CD4-positive, CD25-positive, alpha-beta regulatory T cell (primary cell): ENCODE data around the gene DYNLRB1. TPM values are rescaled to one million over a fixed set of nuclear protein-coding genes. Genes with fewer than 3 reads are reported as not detected.
"Not testable (repeated sequence)": the region's sequence is repeated elsewhere in the genome, so short reads cannot be mapped to it uniquely, and the experiment has no call there.

Experiments
- ATAC-seq, 2 donors: fragments of 150-1000 bp; cut with Tn5 transposase; one replicate each; pipeline ENCODE4 v1.10.0; 2021; ENCODE audit warnings: low read depth in 2 of 2, moderate number of reproducible peaks in 2 of 2, moderate library complexity in 1 of 2
- DNase-seq, 3 donors: peaks; one replicate each; pipeline versions ENCODE4 v3.0.0 to v3.0.0-alpha.2; 2012 to 2022; ENCODE audit warnings: mixed read lengths in 1 of 3
- H3K27ac ChIP-seq: one replicate; pipeline ENCODE4 v1.7.0; 2013; ENCODE audit warnings: mild to moderate bottlenecking, low read length; ENCODE audit not compliant: insufficient read depth, poor library complexity, severe bottlenecking
- H3K27me3 ChIP-seq: one replicate; pipeline ENCODE4 v1.7.0; 2013; ENCODE audit warnings: low read length; ENCODE audit not compliant: control insufficient read depth, insufficient read depth
- H3K36me3 ChIP-seq: one replicate; pipeline ENCODE4 v1.7.0; 2013; ENCODE audit warnings: mild to moderate bottlenecking, low read length, moderate library complexity; ENCODE audit not compliant: control insufficient read depth, insufficient read depth
- H3K4me1 ChIP-seq: 2 replicates; pipeline ENCODE4 v1.7.0; 2013; ENCODE audit warnings: mild to moderate bottlenecking, low read length; ENCODE audit not compliant: insufficient read depth, control insufficient read depth, poor library complexity, severe bottlenecking
- H3K4me3 ChIP-seq: one replicate; pipeline ENCODE4 v1.7.0; 2013; ENCODE audit warnings: low read depth, mild to moderate bottlenecking, low read length, moderate library complexity
- H3K9me3 ChIP-seq, 2 experiments: 1 replicate in 1 of 2; 2 replicates in 1 of 2; pipeline ENCODE4 v1.7.0; 2013; ENCODE audit warnings: low read length in 2 of 2, mild to moderate bottlenecking in 1 of 2, moderate library complexity in 1 of 2; ENCODE audit not compliant: control insufficient read depth in 2 of 2
- H3K27ac Mint-ChIP-seq, 3 donors: one replicate each; pipeline ENCODE4 v1.8.0; 2020 to 2022; ENCODE audit warnings: mild to moderate bottlenecking in 3 of 3, mixed read lengths in 3 of 3, moderate library complexity in 2 of 3
- H3K27me3 Mint-ChIP-seq: one replicate; pipeline ENCODE4 v1.8.0; 2022; ENCODE audit warnings: mild to moderate bottlenecking, mixed read lengths
- H3K36me3 Mint-ChIP-seq: one replicate; pipeline ENCODE4 v1.8.0; 2020; ENCODE audit warnings: mixed read lengths
- H3K4me1 Mint-ChIP-seq, 4 donors: one replicate each; pipeline ENCODE4 v1.8.0; 2020 to 2022; ENCODE audit warnings: mixed read lengths in 4 of 4, mild to moderate bottlenecking in 1 of 4
- H3K4me3 Mint-ChIP-seq, 4 donors: one replicate each; pipeline ENCODE4 v1.8.0; 2020 to 2022; ENCODE audit warnings: mild to moderate bottlenecking in 4 of 4, mixed read lengths in 4 of 4, moderate library complexity in 3 of 4
- H3K9me3 Mint-ChIP-seq, 7 donors: one replicate each; pipeline ENCODE4 v1.8.0; 2020 to 2022; ENCODE audit warnings: mixed read lengths in 7 of 7, mild to moderate bottlenecking in 3 of 7, moderate library complexity in 2 of 7
- polyA plus RNA-seq, 4 donors: library from polyadenylated mRNA; unstranded; fragments of 300-500 nt; fragmentation: Illumina TruSeq; gene quantifications; one replicate each; pipeline ENCODE4 v1.2.3, GENCODE V29; 2021
- total RNA-seq: library from RNA; stranded (reverse); gene quantifications from one replicate; pipeline ENCODE4 v1.2.3, GENCODE V29; 2022

The DYNLRB1 gene
- total and polyA plus RNA-seq, 5 donors from 2014 or later, result 82.6 to 369 (median 350) TPM

- Mint-ChIP-seq H3K36me3 (peaks cover 68% of the 10 kb centered on the region), H3K9me3 (peaks cover 0 to 24% (median 6%) of the 10 kb centered on the region in 7 donors), H3K4me1 (peaks cover 6 to 26% (median 13%) of the 10 kb centered on the region in 4 donors)
- not testable (repeated sequence) for ATAC-seq, H3K4me1 ChIP-seq, H3K27ac ChIP-seq, DNase-seq, H3K9me3 ChIP-seq, H3K27me3 Mint-ChIP-seq, H3K4me3 Mint-ChIP-seq, H3K27ac Mint-ChIP-seq, H3K4me3 ChIP-seq, H3K27me3 ChIP-seq
- peaks cover 56% of the 10 kb centered on the region for H3K36me3 ChIP-seq
Observed at GRCh38 chr20:34497596-34497995, 18.6 kb upstream of the DYNLRB1 start.

- Mint-ChIP-seq H3K27ac (no peak overlapping the region), H3K36me3 (peaks cover 57% of the 10 kb centered on the region), H3K9me3 (peaks cover 0 to 24% (median 6%) of the 10 kb centered on the region in 7 donors)
Observed at GRCh38 chr20:34500823-34501222, 15.4 kb upstream of the DYNLRB1 start.

GRCh38 chr20:34506480-34506879, 9.7 kb upstream of the DYNLRB1 start:
- no peaks in the 10 kb centered on the region for H3K4me1 ChIP-seq
- H3K4me3 ChIP-seq, result no peak overlapping the region
- Mint-ChIP-seq H3K4me1 (peaks cover 0 to 8% (median 6%) of the 10 kb centered on the region in 4 donors), H3K27ac (peak overlapping the region in 2 of 3 donors; percentile 29 to 36), H3K4me3 (no peak overlapping the region), H3K9me3 (no peaks in the 10 kb centered on the region), H3K27me3 (no peaks in the 10 kb centered on the region), H3K36me3 (peaks cover 33% of the 10 kb centered on the region)
- no peak overlapping the region for H3K27ac ChIP-seq
- ATAC-seq (no peak), DNase-seq (no peak)
- H3K9me3 ChIP-seq, result no peaks in the 10 kb centered on the region
- H3K36me3 ChIP-seq, result peaks cover 43% of the 10 kb centered on the region
- H3K27me3 ChIP-seq, result no peaks in the 10 kb centered on the region

More at GRCh38 chr20:34500823-34501222, 15.4 kb upstream of the DYNLRB1 start:
- ATAC-seq (no peak), DNase-seq (no peak)
- peaks cover 6 to 16% (median 9%) of the 10 kb centered on the region in 4 donors for H3K4me1 Mint-ChIP-seq
- no peak overlapping the region for H3K4me3 Mint-ChIP-seq
- Histone ChIP-seq H3K36me3 (peaks cover 39% of the 10 kb centered on the region), H3K9me3 (peaks cover 6% of the 10 kb centered on the region in 2 experiments), H3K27ac (no peak overlapping the region), H3K4me1 (no peaks in the 10 kb centered on the region), H3K27me3 (no peaks in the 10 kb centered on the region), H3K4me3 (no peak overlapping the region)
- H3K27me3 Mint-ChIP-seq, result no peaks in the 10 kb centered on the region

- no peaks in the 10 kb centered on the region for H3K27me3 ChIP-seq
- peaks cover 4% of the 10 kb centered on the region for H3K4me1 ChIP-seq
- Mint-ChIP-seq H3K36me3 (peaks cover 28% of the 10 kb centered on the region), H3K4me1 (peaks cover 7 to 13% (median 11%) of the 10 kb centered on the region in 4 donors), H3K9me3 (no peaks in the 10 kb centered on the region), H3K27me3 (no peaks in the 10 kb centered on the region), H3K27ac (peak overlapping the region in 1 of 3 donors; percentile 7), H3K4me3 (no peak overlapping the region)
- no peak overlapping the region for H3K27ac ChIP-seq
- ATAC-seq (no peak), DNase-seq (no peak)
- peaks cover 43% of the 10 kb centered on the region for H3K36me3 ChIP-seq
- no peaks in the 10 kb centered on the region for H3K9me3 ChIP-seq
- H3K4me3 ChIP-seq, result no peak overlapping the region
Observed at GRCh38 chr20:34507702-34508413, 8.4 kb upstream of the DYNLRB1 start.

- Mint-ChIP-seq H3K27me3 (no peaks in the 10 kb centered on the region), H3K4me1 (peaks cover 20 to 37% (median 28%) of the 10 kb centered on the region in 4 donors), H3K36me3 (peaks cover 18% of the 10 kb centered on the region), H3K9me3 (no peaks in the 10 kb centered on the region), H3K4me3 (no peak overlapping the region), H3K27ac (peak overlapping the region in 2 of 3 donors; percentile 8 to 41)
- ATAC-seq (no peak), DNase-seq (no peak)
- H3K27ac ChIP-seq, result no peak overlapping the region
- H3K4me3 ChIP-seq, result no peak overlapping the region
- H3K4me1 ChIP-seq, result peaks cover 14% of the 10 kb centered on the region
- no peaks in the 10 kb centered on the region for H3K27me3 ChIP-seq
- no peaks in the 10 kb centered on the region for H3K9me3 ChIP-seq
- H3K36me3 ChIP-seq, result peaks cover 35% of the 10 kb centered on the region
Observed at GRCh38 chr20:34510575-34510974, 5.6 kb upstream of the DYNLRB1 start.

GRCh38 chr20:34511891-34512265, 4.3 kb upstream of the DYNLRB1 start:
- Mint-ChIP-seq H3K27me3 (no peaks in the 10 kb centered on the region), H3K4me1 (peaks cover 17 to 40% (median 31%) of the 10 kb centered on the region in 4 donors), H3K36me3 (peaks cover 11% of the 10 kb centered on the region), H3K27ac (peak overlapping the region in 2 of 3 donors; percentile 74 to 80), H3K9me3 (no peaks in the 10 kb centered on the region), H3K4me3 (peak overlapping the region in 1 of 4 donors; percentile 84)
- DNase-seq (no peak), ATAC-seq (no peak)
- Histone ChIP-seq H3K9me3 (no peaks in the 10 kb centered on the region), H3K36me3 (peaks cover 30% of the 10 kb centered on the region), H3K27me3 (no peaks in the 10 kb centered on the region), H3K4me3 (no peak overlapping the region), H3K4me1 (peaks cover 18% of the 10 kb centered on the region), H3K27ac (no peak overlapping the region)

GRCh38 chr20:34512266-34512954, 3.8 kb upstream of the DYNLRB1 start:
- no peak overlapping the region for H3K4me3 ChIP-seq
- peak overlapping the region; percentile 52 to 87 (median 80) for H3K27ac Mint-ChIP-seq
- peak overlapping the region in 3 of 4 donors; percentile 2 to 84 (median 83) for H3K4me3 Mint-ChIP-seq
- H3K27ac ChIP-seq, result peak overlapping the region; percentile 65
- peaks cover 30% of the 10 kb centered on the region for H3K36me3 ChIP-seq
- H3K9me3 Mint-ChIP-seq, result no peaks in the 10 kb centered on the region
- peaks cover 16 to 43% (median 33%) of the 10 kb centered on the region in 4 donors for H3K4me1 Mint-ChIP-seq
- no peaks in the 10 kb centered on the region for H3K9me3 ChIP-seq
- peaks cover 11% of the 10 kb centered on the region for H3K36me3 Mint-ChIP-seq
- H3K4me1 ChIP-seq, result peaks cover 22% of the 10 kb centered on the region
- no peaks in the 10 kb centered on the region for H3K27me3 Mint-ChIP-seq
- no peak for ATAC-seq
- no peak for DNase-seq
- H3K27me3 ChIP-seq, result no peaks in the 10 kb centered on the region
